Thyroid gland (tissue), 4 donors: ENCODE results near the gene TMEM95. TPM values are rescaled to one million over a fixed set of nuclear protein-coding genes. Genes with fewer than 3 reads are reported as not detected.

Source experiments
- DNase-seq, 2 donors: peaks; one replicate each; pipeline ENCODE4 v3.0.0-alpha.2; 2019
- H3K27ac ChIP-seq, 3 donors: fragments of 200-600 bp; sonication (generic); 1 replicate in 2 of 3; 2 replicates in 1 of 3; pipeline ENCODE4 v1.5.1; 2016 to 2019; ENCODE audit warnings: mild to moderate bottlenecking in 1 of 3, moderate library complexity in 1 of 3
- H3K27me3 ChIP-seq: fragments of 200-600 bp; sonication (generic); one replicate; pipeline ENCODE4 v1.5.1; 2019
- H3K36me3 ChIP-seq, 2 donors: fragments of 200-600 bp; sonication (generic); one replicate each; pipeline ENCODE4 v1.5.1; 2016 to 2019
- H3K4me1 ChIP-seq, 2 donors: fragments of 200-600 bp; sonication (generic); one replicate each; pipeline ENCODE4 v1.5.1; 2017 to 2019
- H3K4me3 ChIP-seq, 3 donors: fragments of 200-600 bp; sonication (generic); replicated peaks in 1 of 3; 1 replicate in 2 of 3; 2 replicates in 1 of 3; pipeline ENCODE4 v1.5.1; 2016; ENCODE audit warnings: mild to moderate bottlenecking in 1 of 3
- H3K9me3 ChIP-seq: fragments of 200-600 bp; sonication (generic); one replicate; pipeline ENCODE4 v1.5.1; 2017
- CTCF ChIP-seq, 6 experiments: fragments of 200-600 bp in 3 of 6; fragments of 450-650 bp in 3 of 6; sonication (generic) in 3 of 6; IDR thresholded peaks; one replicate each; pipeline ENCODE4 v1.5.1; 2016 to 2019; ENCODE audit warnings: antibody characterized with exemption in 6 of 6, mild to moderate bottlenecking in 2 of 6, inconsistent platforms in 1 of 6, moderate library complexity in 1 of 6
- POLR2A ChIP-seq, 2 donors: fragments of 450-650 bp; IDR thresholded peaks; one replicate each; pipeline ENCODE4 v1.6.1; 2017; ENCODE audit warnings: antibody characterized with exemption in 2 of 2, mild to moderate bottlenecking in 2 of 2, moderate library complexity in 1 of 2
- WGBS, 2 donors: methylation state at CpG; one replicate each; pipeline ENCODE4 v1.1.5; 2017; 5-methylcytosine and 5-hydroxymethylcytosine counted together
- intact Hi-C: fragments of 100-400 bp; cut with DNase I; formaldehyde crosslinking; loops from one replicate; pipeline ENCODE4 v1.15.1; 2023
- total RNA-seq, 4 donors: library from RNA; depleted of rRNA; stranded (reverse); fragments of >200 nt; gene quantifications; one replicate each; pipeline ENCODE4 v1.2.3, GENCODE V29; 2016

TMEM95 gene
- total RNA-seq, 4 donors from 2014 or later = not detected

- intact Hi-C loops = no loop called here
- no peak for DNase-seq
- Histone ChIP-seq H3K4me1 (peaks cover 22 to 37% of the 10 kb centered on the region in 2 donors), H3K27ac (peak overlapping the region in 1 of 3 donors; percentile 83), H3K27me3 (no peaks in the 10 kb centered on the region), H3K4me3 (peak overlapping the region; percentile 51 to 95 (median 68)), H3K9me3 (no peaks in the 10 kb centered on the region), H3K36me3 (peaks cover 56 to 63% of the 10 kb centered on the region in 2 donors)
- 46 to 48% methylated on average over 9 of the region's 9 CpGs for WGBS, 2 donors
- no peak for TF ChIP-seq CTCF (IDR thresholded peaks at IDR 0.05)
- no peak for TF ChIP-seq POLR2A (IDR thresholded peaks at IDR 0.05)
These were observed 40.9 kb upstream of the TMEM95 start for GRCh38 chr17:7313890-7314718.

- H3K4me3 ChIP-seq = peak within 1 kb of the TSS; percentile 51 to 95 (median 68)
- H3K27ac ChIP-seq = peak within 1 kb of the TSS; percentile 83 to 96 (median 83)
- intact Hi-C loops = no loop called here
- TF ChIP-seq POLR2A (IDR thresholded peaks at IDR 0.05) (peak in 1 of 2 donors; percentile 87), CTCF (IDR thresholded peaks at IDR 0.05) (peak in 1 of 6 experiments; percentile 6)
- H3K9me3 ChIP-seq = no peaks in the 10 kb centered on the region
- peaks cover 52 to 59% of the 10 kb centered on the region in 2 donors for H3K36me3 ChIP-seq
- WGBS, 2 donors = 0 to 1% methylated on average over 18 to 42 of the region's 95 CpGs
- DNase-seq = peak; percentile 92 to 94
- no peaks in the 10 kb centered on the region for H3K27me3 ChIP-seq
- H3K4me1 ChIP-seq = peaks cover 15 to 28% of the 10 kb centered on the region in 2 donors
These were observed 40.0 kb upstream of the TMEM95 start, which contains the start of gene GPS2 for GRCh38 chr17:7314719-7315569. TSS of gene GPS2 (minus strand) at chr17:7315360. CDS start at chr17:7315052, 308 bp downstream.

- Histone ChIP-seq H3K9me3 (no peaks in the 10 kb centered on the region), H3K36me3 (peaks cover 52 to 54% of the 10 kb centered on the region in 2 donors), H3K27ac (peak overlapping the region; percentile 83 to 96 (median 83)), H3K4me1 (peaks cover 10 to 26% of the 10 kb centered on the region in 2 donors), H3K27me3 (no peaks in the 10 kb centered on the region), H3K4me3 (peak overlapping the region; percentile 28 to 95 (median 68))
- no peak for DNase-seq
- intact Hi-C loops = no loop called here
- 39 to 48% methylated on average over 26 to 30 of the region's 30 CpGs for WGBS, 2 donors
- no peak for TF ChIP-seq CTCF (IDR thresholded peaks at IDR 0.05)
- TF ChIP-seq POLR2A (IDR thresholded peaks at IDR 0.05) = no peak
These were observed 39.3 kb upstream of the TMEM95 start for GRCh38 chr17:7315570-7316235.

GRCh38 chr17:7317161-7317803, 37.7 kb upstream of the TMEM95 start:
- Histone ChIP-seq H3K4me3 (no peak overlapping the region), H3K9me3 (no peaks in the 10 kb centered on the region), H3K4me1 (peaks cover 10 to 26% of the 10 kb centered on the region in 2 donors), H3K27me3 (no peaks in the 10 kb centered on the region), H3K27ac (no peak overlapping the region), H3K36me3 (peaks cover 55 to 57% of the 10 kb centered on the region in 2 donors)
- 87 to 95% methylated on average over 15 to 16 of the region's 16 CpGs for WGBS, 2 donors
- intact Hi-C loops = no loop called here
- TF ChIP-seq POLR2A (IDR thresholded peaks at IDR 0.05) = no peak
- TF ChIP-seq CTCF (IDR thresholded peaks at IDR 0.05) = no peak
- no peak for DNase-seq
